DMS53 (cell line): Measurements from ENCODE around the gene RTN3.
A peak's percentile ranks its signal among the peaks of the same experiment; 100 is the strongest.
"Not testable (repeated sequence)": the region's sequence is repeated elsewhere in the genome, so short reads cannot be mapped to it uniquely, and the experiment has no call there.

Source experiments
- DNase-seq: peaks from one replicate; lab custom pipeline; 2025; lab: John Stamatoyannopoulos, UW

Gene RTN3

GRCh38 chr11:63768237-63769041 lies 87.1 kb downstream of the RTN3 start, which contains the start of gene ZFTA:
Gene ZFTA (minus strand): TSS chr11:63768775. CDS start chr11:63768622, 153 bp downstream.
- peak; percentile 59 for DNase-seq

DNA sequence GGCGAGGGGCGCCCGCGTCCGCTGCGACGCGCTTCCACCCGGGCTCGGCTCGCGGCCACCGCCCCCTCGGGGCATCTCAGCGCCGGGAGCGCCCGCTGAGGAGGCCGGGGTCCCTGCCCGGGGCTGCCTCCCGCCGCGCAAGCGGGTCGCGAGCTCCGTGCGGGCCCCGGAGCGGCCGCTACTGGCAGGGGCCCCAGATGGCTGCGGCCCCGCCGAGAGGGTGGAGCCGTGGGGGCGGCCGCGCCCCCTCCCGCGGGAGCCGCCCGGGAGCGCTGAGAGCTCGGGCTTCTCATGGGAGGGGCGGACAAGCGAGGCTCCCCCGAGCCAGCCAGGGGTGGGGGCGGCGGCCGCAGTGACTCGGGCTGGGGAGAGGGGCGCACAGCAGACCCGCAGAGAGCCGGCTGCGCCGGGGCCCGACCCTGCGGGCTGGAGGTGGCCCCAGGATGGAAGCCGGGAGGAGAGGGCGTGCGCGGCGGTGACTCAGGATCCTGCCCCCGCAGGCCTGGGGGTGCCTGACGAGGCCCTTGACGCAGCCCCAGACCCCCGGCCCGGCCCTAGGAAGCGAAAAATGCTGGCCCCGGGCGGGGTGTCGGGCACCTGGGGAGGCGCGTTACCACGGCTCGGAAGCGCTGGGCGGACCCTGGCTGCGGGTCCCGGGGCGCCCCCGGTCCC lies 87.9 kb downstream of the RTN3 start:
- DNase-seq = peak; percentile 44

DNA sequence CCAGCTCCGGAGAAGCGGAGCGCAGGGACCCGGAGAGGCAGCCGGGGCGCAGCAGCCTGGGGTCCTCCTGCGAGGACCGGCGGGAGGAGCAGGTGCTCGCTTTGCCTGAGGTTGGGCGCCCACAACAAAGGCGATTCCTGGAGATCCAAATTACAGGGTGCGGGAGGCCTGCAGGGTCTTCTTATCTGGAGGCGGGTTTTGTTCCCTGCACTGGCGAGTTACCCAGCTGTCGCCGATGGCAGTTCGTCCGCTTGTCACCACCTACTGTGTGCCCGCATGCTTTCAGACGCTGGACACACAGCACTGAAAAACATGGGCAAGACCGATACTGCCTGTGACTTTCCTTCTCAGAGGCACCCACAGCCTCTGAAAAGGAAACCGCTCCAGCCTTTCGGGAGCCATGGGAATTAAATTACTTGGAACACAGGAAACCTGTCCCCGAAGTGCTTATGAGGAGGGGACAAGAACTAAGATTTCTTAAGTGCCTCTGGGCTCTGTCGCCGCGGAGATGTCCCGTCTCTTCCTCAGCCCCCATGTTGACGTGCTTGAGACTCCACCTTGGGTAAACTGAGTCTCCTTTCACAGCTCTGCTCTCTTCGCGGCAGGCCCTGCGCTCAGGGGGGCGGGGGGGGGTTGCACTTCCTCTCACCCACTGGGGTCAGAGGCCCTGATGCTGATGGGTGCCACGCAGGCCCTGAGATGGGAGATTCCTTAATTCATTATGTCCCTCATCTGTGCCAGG lies 88.6 kb downstream of the RTN3 start:
- DNase-seq = peak; percentile 33

- DNase-seq = no peak
These were observed 89.5 kb downstream of the RTN3 start for GRCh38 chr11:63770763-63771162.

GRCh38 chr11:63771741-63772318 lies 90.5 kb downstream of the RTN3 start:
- DNase-seq = not testable (repeated sequence)

DNA sequence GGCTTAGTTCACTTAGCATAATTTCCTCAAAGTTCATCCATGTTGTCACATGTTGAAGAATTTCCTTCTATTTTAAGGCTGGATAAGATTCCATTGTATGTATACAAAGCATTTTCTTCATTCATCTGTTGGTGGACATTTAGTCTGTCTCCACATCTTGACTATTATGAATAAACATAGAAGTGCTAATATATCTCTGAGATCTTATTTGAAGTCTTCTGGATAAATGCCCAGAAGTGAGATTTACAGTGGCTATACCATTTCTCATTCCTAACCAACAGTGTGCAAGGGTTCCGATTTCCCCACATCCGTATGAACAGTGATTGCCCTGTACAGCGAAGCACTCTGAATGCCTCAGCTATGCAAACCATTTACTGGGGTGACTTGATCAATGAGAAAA lies 93.9 kb downstream of the RTN3 start:
- DNase-seq = no peak

GRCh38 chr11:63779039-63779438 lies 97.7 kb downstream of the RTN3 start:
- DNase-seq = no peak

GRCh38 chr11:63782749-63783148 lies 101.4 kb downstream of the RTN3 start:
- no peak for DNase-seq

DNA sequence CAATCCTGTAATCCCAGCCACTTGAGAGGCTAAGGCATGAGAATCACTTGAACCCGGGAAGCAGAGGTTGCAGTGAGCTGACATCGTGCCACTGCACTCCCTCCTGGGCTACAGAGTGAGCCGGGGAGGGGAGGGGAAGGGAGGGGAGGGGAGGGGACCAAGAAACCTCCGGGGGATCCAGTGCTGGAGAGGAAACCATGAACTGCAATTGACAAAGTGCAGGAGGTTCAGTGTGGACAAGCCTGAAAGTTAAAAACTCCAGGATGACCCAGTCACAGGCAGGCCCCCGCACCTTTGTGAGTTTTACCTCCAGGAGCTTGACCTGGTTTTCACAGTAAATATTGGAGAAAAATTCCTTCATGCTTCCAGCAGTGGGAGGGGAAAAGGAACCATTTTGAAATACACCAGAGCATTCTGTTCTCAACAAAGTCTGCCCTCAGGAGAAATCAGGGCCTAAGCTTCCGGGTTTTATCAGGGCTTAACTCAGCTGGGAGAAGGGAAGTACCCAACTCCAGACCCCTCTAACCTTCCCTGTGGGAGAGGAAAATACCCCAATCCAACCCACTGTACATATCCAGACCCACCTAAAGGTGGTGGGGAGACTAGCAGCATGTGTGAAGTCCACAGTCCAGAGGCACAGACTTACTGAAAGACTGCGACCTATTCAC lies 102.8 kb downstream of the RTN3 start:
- no peak for DNase-seq

DNA sequence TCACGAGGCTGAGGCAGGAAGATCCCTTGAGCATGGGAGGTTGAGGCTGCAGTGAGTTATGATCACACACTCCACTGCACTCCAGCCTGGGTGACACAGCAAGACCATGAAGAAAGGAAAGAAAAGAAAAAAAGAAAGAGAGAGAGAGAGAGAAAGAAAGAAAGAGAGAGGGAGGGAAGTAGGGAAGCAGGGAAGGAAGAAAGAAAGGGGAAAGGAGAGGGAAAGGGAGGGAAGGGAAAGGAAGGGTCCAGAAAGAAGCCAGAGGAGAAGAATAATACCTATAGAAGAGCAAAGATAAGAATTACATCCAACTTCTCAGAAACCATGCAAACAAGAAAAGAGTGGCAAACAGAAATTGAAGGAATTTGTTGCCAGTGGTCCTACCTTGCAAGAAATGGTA lies 104.5 kb downstream of the RTN3 start:
- DNase-seq = no peak

DNA sequence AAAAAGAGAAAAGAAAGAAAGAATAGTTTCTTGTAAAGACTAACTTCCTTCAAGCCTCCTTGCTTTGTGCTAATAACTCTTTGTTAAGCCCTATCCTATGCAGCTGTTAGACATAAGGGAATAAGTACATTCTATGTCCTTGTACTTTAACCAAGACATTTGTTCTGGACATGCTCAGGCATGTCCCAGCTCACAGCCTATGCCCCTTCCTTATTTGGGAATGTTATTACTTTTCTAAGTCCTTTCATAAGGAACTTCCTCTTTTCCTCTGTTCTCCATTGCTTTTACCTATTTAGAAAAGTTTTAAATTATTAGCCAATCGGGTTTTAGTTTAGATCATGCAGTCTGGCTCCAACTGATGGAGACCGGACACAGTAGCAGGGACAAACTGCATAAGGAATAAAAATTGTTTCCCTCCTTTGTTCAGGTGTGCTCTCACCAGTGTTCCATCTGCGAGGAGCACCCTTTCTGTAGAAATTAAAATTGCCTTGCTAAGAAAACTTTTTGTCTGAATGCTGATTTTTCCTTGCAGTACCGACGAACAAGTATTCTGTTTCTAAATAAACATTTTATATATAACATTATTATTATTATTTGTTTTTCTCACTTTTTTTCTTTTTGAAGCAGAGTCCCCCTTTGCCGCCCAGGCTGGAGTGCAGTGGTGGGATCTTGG lies 110.3 kb downstream of the RTN3 start:
- DNase-seq = no peak

DNA sequence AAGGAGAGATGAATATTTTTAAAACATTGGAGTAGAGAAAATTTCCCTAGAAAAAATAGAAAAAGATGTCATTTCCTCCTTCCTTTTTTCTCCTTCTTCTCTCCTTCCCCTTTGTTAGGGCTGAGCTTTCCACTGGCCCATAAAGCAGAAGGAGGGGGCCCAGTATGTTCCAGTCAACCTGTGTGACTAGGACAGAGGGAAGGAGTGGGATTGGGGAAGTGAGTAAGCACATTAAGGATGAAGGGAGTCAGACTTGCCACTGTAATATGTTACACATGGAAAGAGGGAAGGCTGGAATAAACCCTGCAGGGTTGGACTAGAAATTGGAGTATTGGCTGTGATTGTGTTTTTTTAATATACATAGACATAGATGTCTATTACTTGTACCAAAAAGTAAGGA lies 111.9 kb downstream of the RTN3 start:
- DNase-seq = no peak

DNA sequence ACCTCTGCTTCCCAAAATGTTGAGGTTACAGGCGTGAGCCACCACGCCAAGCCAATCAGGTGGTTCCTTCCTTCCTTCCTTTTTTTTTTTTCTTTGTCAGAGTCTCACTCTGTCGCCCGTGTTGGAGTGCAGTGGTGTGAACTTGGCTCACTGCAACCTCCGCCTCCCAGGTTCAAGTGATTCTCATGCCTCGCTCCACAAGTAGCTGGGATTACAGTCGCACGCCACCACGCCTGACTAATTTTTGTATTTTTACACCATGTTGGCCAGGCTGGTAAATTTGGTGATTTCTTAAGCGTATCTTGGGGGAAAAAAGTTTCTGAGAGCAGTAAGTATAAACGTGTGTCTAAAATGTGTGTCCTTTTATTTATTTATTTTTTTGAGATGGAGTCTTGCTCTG lies 113.8 kb downstream of the RTN3 start:
- DNase-seq = no peak

GRCh38 chr11:63800921-63801320 lies 119.6 kb downstream of the RTN3 start:
- DNase-seq = no peak

DNA sequence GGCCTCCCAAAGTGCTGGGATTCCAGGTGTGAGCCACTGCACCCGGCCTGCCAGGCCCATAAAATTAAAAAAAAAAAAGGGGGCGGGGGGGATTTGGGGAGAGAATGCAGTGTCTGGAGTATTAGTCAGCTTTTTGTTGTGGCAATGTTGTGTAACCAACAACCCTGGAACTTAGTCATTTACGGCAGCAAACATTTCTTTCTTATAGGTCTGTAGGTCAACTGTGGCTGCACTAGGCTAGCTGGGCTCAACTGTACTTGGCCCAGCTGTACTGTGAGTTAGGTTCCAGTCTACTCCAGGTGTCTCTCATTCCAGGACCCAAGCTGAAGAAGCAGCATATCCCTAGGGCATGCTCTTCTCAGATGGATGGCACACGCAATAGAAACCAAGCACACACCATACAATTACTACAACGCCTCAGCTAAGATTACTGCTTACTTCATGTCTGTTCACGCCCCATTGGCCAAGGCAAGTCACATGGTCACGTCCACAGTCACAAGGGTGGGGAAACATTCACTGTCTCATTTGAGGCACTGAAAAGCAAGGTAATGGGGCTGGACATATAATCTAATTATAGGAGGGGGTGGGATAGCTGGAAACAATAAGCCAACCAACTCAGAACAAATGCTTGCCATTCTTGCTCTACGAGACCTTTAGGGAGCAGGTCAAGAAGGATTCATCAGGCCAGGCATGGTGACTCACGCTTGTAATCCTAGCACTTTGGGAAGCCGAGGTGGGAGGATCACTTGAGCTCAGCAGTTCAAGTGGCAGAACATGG lies 121.5 kb downstream of the RTN3 start:
- DNase-seq = peak; percentile 63

DNA sequence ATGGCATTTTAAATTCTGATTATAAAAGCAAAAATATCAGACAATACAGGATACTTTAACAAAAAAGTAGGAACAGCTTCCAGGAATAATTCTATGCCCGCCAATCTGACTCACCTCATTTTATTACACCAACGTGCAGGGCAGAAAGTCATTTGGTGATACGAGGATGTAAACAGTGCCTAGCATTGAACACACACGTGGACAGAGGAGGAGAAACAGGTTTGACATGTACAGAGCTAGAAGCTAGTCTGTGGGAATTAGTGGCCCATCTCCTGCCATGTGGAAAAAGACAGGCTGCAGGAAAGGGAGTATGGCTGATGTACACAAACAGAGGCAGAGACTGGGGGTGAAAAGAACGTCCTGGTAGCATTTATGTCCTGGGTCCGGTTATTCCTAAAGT lies 123.0 kb downstream of the RTN3 start:
- peak; percentile 73 for DNase-seq

DNA sequence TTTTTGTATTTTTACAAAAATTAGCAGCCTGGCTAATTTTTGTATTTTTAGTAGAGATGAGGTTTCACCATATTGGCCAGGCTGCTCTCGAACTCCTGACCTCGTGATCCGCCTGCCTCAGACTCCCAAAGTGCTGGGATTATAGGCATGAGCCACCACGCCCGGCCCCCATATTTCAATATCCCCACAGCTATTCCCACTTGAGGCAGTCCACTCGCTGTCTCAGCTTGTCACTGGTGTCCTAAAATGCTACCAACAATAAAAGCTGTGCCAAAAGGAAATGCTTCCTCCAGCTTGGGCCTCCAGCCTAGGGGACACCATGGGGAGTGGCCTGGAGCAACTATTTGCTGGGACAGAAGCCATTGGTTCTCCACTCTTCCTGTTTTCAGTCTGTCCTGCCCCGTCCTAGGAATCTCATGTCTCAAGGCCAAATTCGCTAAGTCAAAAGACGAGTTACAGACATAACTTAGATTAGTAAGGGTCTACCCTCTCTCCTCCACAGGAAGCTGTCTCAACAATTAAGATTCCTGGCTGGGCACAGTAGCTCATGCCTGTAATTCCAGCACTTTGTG lies 124.6 kb downstream of the RTN3 start:
- DNase-seq = no peak
